Left hindlimb (tissue), 1 donor: ENCODE results near the gene MSI1.
"Not testable (repeated sequence)": the region's sequence is repeated elsewhere in the genome, so short reads cannot be mapped to it uniquely, and the experiment has no call there.

Source experiments
- DNase-seq: peaks from one replicate; pipeline ENCODE4 v3.0.0-alpha.2; 2018

The MSI1 gene

DNA sequence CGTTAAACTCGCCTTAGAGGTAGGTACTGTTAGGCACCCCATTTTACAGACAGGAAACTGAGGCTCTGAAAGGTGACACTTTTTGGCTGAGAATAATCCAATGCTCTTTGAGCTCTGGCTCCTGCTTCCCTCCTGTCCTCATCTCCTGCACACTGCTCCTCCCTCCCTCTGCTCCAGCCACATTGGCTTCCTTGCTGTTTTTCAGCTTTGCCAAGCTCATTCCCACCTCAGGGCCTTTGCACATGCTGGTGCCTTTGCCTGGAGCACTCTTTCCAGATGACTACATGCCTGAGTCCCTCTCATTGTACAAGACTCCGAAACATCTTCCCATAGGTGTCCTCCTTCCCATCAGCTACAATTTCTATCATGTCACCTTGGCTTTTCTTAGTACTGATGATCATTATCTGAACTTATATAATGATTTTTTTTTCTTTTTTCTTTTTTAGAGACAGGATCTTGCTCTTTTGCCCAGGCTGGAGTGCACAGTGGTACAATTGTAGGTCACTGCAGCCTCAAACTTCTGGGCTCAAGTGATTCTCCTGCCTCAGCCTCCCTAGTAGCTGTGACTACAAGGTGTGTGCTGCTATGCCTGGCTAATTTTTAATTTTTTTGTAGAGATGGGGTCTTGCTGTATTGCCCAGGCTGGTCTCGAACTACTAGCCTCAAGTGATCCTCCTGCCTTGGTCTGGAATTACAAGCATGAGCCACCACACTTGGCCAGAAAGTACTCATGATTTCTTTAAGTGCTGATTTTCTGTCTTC lies 15.2 kb downstream of the MSI1 start:
- DNase-seq: no peak

DNA sequence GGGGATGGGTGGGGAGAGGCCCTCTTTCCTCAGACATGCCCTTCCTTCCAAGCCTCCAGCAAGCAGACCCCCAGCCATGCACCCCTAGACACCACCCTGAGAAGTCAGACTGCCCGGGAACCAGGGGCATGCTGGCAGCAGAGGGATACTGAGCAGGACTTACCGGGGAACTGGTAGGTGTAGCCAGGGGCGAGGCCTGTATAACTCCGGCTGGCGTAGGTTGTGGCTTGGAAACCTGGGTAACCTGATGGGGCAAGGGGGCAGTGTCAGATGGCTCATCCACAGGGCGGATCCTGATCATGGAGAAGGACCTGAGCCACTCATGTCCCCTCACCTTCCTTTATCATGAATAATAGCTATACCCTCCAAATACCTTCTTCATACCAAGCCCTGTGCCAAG lies 15.8 kb downstream of the MSI1 start:
- DNase-seq: no peak

DNA sequence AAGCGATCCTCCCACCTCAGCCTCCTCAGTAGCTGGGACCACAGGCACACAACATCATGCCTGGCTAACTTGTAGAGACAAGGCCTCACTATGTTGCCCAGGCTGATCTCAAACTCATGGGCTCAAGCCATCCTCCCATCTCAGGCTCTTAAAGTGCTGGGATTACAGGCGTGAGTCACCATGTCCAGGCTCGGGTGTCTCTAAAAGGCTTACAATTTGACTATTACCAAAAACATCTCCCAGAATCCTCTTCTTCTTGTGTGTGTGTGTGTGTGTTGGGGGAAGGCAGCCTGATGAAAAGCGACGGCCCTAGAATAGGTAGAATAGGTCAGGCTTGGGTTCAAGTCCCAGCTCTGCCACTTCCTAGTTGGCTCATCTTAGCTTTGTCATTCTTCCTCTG lies 16.8 kb downstream of the MSI1 start:
- no peak for DNase-seq

DNA sequence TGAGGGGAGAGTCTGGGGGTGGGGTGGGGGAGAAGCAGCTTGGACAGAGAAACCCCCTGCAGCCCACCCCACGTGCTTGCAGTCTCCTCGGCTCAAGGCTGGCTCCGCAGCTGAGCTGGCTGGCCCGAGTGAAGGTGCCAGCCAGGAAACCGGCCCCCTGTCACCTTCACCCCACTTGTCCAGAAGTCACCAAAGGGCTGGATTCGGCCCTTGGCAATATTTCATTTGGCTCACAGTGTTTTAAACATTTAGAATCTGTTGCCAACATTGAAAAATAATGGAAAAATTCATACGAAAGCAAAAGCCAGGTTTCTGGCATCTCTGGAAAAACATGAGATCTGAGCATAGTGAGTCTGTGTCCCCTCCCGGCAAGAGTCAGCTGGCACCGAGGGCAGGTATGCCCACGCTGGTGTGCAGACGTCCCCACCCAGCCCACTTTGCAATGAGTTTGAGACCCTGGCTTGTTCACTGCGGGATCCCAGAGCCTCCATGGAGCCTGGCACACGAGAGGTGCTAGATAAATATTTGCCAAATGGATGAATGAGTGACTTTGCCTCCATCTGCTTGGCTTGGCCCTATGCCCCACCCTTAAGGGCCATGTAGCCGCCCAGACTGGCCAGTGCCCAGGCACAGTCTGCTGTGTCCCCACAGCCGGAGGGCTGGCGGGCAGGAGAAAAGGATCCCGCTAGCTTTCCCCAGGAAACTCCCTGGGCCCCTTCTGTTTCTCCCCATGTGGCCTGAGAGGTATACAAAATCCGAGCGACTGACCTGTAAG lies 18.2 kb downstream of the MSI1 start:
- peak; percentile 73 for DNase-seq

GRCh38 chr12:120347766-120348165 lies 21.2 kb downstream of the MSI1 start:
- no peak for DNase-seq

- DNase-seq: no peak
These were observed 22.3 kb downstream of the MSI1 start for GRCh38 chr12:120346681-120347080.

DNA sequence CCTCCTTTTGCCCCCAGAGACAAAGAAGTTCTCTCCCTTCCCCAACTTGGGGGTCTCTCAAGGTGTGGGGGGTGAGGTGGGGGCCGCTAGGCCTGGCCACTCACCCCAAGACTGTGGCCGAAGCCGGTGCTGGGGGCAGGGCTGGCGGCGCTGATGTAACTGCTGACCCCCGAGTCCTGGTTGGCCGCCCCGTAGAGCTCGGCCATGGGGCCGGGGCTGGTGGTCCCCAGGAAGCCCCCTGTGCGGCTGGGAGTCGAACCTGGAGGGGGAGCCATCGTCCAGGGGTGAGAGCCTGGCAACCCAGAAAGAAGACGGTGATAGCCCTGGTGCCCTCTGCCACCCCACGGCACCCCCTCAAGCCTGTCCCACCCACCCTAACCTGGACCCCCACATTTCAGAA lies 22.9 kb downstream of the MSI1 start:
- DNase-seq: no peak

DNA sequence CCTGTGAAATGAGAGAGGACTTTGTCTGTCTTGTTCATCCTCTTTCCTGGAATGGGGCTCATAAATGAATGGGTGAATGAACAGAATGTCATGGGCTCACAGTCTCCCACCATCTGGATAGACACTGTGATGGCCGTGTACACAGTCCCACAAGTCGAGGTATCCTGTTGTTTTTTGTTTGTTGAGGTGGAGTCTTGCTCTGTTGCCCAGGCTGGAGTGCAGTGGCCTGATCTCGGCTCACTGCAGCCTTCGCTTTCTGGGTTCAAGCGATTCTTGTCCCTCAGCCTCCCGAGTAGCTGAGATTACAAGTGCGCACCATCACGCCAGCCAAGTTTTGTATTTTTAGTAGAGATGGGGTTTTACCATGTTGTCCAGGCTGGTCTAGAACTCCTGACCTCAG lies 25.3 kb downstream of the MSI1 start:
- DNase-seq: no peak

DNA sequence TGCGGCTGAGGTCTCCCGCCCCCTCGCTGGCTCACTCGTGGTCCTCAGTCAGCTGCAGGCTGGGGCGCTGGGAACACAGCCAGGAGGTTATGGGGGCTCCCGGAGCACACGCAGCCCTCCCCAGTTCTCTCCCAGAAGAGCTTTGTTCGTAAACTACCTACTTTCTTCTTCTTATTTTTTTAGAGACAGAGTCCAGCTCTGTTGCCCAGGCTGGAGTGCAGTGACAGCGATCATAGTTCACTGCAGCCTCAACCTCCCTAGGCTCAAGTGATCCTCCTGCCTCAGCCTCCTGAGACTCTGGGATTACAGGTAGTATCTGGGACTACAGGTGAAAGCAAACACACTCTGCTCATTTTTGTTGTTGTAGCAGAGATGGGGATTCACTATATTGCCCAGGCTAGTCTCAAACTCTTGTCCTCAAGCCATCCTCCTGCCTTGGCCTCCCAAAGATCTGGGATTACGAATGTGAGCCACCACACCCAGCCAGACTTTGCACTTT lies 25.9 kb downstream of the MSI1 start:
- DNase-seq: no peak

- DNase-seq: no peak
These were observed 26.6 kb downstream of the MSI1 start for GRCh38 chr12:120342175-120343038.

GRCh38 chr12:120339256-120339655 lies 29.7 kb downstream of the MSI1 start:
- DNase-seq: no peak

- DNase-seq: no peak
These were observed 31.2 kb downstream of the MSI1 start for GRCh38 chr12:120337730-120338129.

DNA sequence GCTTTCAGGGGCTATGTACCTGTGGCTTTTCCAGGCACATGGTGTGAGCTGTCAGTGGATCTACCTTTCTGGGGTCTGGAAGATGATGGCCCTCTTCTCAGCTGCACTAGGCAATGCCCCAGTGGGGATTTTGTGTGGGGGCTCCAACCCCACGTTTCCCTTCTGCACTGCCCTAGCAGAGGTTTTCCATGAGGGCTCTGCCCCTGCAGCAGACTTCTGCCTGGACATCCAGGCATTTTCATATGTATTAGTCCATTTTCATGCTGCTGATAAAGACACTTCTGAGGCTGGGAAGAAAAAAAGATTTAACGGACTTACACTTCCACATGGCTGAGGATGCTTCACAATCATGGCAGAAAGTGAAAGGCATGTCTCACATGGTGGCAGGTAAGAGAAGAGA lies 32.6 kb downstream of the MSI1 start:
- not testable (repeated sequence) for DNase-seq

DNA sequence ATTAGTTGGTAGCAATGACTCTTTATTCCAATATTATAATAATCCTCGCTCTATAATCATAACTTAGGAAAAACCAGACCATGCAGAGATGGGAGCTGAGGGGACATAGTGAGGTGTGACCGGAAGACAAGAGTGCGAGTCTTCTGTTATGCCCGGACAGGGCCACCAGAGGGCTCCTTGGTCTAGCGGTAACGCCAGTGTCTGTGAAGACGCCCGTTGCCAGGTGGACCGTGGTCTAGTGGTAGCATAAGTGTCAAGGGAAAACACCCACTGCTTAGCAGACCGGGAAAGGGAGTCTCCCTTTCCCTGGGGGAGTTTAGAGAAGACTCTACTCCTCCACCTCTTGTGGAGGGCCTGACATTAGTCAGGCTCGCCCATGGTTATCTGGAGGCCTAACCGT lies 33.5 kb downstream of the MSI1 start:
- peak; percentile 60 for DNase-seq

GRCh38 chr12:120332523-120332922 lies 36.4 kb downstream of the MSI1 start:
- DNase-seq: no peak

- no peak for DNase-seq
These were observed 36.9 kb downstream of the MSI1 start for GRCh38 chr12:120332041-120332440.

- DNase-seq: no peak
These were observed 37.6 kb downstream of the MSI1 start for GRCh38 chr12:120331390-120331789.

- DNase-seq: no peak
These were observed 40.7 kb downstream of the MSI1 start for GRCh38 chr12:120328228-120328627.

DNA sequence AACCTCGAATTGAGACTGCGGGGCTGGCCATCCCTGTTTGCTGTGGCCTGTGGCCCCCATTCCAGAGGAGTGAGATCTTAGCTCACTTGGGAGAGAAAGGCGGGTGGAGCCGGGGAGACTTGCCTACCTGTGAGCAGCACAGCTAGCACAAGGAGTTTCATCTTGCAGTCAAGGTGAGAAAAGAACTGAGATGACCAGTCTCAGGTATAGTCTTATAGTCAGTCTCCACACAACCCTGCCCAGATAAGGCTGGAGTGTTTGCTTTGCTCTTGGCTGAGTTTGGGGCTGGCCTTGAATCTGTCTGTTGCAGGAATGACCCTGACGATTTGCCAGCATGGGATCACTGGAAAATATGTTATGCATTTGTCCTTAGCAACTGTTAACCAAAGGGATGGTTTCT lies 41.4 kb downstream of the MSI1 start, which contains the start of gene PLA2G1B:
Gene PLA2G1B (minus strand): TSS at position 187 of the 400 bp plus-strand sequence. CDS start 26 bp downstream, at position 161.
- DNase-seq: no peak

GRCh38 chr12:120324841-120325417 lies 44.0 kb downstream of the MSI1 start:
- DNase-seq: no peak

DNA sequence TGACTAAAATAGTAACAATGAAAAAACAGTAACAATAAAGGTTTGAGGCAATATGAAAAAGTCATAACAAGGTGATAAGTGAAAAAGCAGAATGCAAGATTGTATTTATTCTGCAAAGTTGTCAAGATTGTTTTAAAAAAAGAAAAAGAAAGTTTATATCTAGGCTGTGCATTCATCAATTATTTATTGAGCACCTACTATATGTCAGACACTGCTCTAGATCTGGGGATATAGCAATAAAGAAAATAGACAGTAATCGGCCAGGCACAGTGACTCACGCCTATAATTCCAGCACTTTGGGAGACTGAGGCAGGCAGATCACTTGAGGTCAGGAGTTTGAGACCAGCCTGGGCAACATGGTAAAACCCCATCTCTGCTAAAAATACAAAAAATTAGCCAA lies 45.2 kb downstream of the MSI1 start:
- DNase-seq: no peak

DNA sequence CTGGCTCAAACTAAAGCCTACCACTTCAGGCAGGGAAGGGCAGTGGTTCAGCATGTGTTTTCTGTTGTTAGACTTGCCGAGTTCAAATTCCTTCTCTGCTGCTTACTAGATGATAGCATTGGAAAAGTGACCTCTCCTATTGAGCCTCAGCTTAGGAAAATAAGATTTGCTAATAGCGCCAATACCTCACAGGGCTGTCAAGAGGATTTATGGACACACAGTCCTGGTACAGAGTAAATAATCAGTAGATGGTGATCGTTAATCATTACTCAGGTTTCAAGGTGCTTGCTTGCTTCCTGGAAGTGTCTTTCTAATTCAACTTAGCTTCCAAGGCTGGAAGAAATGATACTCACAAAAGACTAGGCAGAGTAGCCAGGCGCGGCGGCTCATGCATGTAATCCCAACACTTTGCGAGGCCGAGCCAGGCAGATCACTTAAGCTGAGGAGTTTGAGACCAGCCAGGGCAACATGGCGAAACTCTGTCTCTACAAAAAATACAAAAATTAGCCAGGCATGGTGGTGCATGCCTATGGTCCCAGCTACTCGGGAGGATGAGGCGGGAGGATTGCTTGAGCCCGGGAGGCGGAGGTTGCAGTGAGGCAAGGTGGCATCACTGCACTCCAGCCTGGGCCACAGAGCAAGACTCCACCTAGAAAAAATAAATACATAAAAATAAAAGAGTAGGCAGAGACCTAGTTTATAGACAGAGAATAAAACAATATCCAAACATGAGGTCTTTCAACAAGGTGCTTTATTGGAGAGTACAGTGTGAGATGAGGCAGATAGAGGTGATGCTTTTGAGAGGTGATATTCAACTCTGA lies 47.4 kb downstream of the MSI1 start:
- no peak for DNase-seq
